Glomerular visceral epithelial cell (primary cell): ENCODE data around the gene IL17B.

ENCODE experiments used
- DNase-seq: peaks from one replicate; pipeline ENCODE4 v3.0.0-alpha.2; 2016; ENCODE audit errors: extremely low spot score

Gene IL17B

GRCh38 chr5:149379177-149379761 lies at the start of gene IL17B:
TSS of gene IL17B (minus strand) at chr5:149379292. CDS start at chr5:149379225, 67 bp downstream.
- DNase-seq: no peak

DNA sequence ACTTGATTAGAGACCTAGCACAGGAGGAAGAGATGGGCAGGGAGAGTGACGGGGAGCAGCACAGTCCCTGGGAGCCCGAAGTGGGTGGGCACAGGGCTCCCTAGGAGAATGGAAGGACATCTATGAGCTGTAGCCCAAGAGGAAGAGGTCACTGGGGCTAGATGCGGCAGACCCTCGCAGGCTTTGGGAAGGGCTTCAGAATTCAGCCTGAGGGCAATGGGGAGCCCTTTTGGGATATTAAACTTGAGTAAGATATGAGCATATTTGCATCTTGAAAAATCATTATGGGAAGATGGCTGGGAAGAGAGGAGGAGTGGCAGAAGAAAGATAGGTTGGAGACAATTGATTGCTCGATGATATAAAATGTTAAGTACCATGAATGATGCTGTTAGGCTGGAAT lies 48.9 kb upstream of the IL17B start:
- no peak for DNase-seq

- DNase-seq: no peak
These were observed 48.3 kb upstream of the IL17B start for GRCh38 chr5:149427374-149427773.

DNA sequence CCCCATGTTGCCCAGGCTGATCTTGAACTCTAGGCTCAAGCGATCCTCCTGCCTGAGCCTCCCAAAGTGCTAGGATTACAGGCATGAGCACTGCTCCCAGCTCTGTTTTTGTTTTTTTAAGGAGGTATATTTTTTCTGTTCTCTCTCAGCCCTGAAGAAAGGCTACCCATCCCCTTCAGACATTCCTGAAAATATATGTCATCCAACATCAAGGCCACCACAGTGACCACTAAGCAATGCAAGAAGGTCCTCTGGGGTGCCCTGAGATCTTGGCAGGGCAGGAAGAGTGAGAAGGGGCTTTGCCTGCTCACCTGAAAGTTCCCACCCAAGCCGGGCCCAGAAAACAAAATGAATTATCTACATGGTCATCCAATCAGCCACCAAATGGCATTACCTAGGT lies 47.8 kb upstream of the IL17B start:
- DNase-seq: peak; percentile 73

GRCh38 chr5:149425729-149426128 lies 46.6 kb upstream of the IL17B start:
- no peak for DNase-seq

DNA sequence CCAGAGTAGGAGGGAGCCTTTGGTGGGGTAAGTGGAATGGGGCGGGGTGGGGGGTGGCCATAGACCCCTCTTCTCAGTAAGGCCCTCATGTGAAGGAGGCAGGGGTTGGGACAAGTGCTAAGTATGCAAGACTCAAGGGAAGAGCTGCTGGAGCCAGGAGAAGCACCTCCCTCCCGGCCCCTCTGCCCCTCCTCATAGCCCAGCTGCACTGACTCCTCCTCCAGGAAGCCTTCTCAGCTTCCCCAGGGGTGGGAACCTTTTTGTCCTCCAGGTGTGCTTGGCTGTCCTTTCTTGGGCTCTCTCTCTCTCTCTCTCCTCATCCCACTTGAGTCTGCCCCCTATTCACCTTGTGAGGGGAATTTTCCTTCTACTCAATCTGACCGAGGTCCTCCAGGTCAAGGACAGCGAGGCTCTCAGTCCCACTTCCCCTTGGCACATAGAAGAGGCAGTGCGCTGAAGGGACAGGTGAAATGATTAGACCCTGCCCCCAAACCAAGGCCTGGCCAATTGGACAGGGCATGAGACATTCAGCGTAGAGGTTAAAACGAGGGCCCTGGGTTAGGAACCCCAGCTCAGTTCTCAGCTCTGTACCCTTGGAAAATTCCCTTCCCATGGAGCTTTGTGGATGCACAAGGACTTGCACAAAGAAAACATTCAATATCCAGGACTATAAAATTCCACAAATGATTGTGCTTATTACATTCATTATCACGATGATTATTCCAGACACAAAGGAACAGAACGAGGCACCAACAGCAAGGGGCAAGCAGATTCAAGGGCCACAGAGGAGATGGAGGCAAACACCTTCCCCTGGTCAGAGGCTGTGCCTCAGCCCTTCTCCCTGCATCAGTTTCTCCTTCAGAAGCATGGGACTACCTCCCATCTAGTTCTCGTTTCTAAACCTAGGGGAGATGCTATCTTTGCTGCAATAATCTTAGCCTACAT lies 45.6 kb upstream of the IL17B start:
- no peak for DNase-seq

- DNase-seq: peak; percentile 47
These were observed 44.7 kb upstream of the IL17B start for GRCh38 chr5:149423794-149424268.

DNA sequence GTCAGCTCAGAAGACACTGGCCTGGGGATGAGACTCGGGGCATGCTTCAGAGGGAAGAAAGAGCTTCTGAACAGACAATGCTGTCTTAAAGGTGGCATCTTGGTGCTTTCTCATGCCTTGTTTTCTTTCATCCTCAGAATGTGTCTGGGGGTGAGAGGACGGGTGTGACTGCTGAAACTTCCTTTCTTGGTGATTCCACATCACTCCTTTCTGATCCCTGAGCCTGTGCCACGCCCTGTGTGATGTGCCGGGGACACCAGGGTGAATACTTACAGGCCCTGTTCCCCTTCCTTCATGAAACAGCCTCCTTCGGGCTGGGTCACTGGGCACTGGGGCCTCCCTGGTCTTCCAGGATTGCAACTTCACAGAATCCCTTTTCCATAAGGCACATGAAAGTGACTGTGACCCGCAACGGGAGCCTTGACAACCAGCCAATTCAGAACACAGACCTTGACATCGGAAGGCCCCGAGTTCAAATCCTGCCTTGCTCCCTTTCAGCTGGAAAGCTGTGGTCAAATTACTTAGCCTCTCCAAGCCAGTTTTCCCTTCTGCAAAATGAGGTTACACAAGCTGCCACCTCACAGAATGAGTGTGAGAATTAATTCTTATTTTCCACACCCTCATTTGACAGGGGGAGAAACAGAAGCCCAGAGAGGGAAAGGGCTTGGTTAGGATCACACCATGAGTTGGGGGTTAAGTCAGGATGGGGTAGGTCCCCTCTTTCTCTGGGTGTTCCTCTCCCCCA lies 44.1 kb upstream of the IL17B start:
- DNase-seq: no peak

GRCh38 chr5:149422366-149423048 lies 43.4 kb upstream of the IL17B start:
- peak; percentile 19 for DNase-seq

DNA sequence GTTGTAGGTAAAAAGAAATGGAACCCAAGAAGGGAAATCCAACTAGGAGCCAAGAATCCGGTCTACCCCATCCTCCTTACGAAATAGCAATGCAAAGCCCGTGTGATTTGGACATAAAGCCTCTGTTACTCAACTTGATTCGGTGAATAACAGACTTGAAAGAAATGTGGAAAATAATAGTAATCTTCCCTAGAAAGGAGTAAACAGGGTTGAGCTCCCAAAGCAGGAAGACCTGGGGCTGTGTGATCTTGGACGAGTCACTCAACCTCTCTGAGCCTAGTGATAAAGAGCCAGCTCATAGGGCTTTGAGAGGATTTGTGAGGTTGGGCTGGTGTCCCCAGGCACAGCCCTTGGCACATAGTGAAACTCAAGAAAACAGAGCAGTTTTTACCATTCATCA lies 42.7 kb upstream of the IL17B start:
- DNase-seq: no peak

DNA sequence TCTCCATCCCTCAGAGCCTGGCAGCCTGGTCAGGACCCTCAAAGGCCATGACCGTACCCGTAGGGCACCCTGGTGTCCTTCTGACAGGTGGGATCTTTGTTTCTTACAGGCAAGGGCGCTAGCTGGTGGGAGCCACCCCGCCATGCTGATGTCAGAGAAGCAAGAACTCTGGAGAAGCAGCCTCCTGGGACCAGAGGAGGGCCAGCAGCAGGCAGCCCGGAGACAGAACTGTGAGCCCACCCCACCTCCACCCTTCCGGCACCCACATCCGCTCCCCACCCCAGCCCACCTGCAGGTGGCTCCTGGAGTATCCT lies 42.2 kb upstream of the IL17B start:
- no peak for DNase-seq

DNA sequence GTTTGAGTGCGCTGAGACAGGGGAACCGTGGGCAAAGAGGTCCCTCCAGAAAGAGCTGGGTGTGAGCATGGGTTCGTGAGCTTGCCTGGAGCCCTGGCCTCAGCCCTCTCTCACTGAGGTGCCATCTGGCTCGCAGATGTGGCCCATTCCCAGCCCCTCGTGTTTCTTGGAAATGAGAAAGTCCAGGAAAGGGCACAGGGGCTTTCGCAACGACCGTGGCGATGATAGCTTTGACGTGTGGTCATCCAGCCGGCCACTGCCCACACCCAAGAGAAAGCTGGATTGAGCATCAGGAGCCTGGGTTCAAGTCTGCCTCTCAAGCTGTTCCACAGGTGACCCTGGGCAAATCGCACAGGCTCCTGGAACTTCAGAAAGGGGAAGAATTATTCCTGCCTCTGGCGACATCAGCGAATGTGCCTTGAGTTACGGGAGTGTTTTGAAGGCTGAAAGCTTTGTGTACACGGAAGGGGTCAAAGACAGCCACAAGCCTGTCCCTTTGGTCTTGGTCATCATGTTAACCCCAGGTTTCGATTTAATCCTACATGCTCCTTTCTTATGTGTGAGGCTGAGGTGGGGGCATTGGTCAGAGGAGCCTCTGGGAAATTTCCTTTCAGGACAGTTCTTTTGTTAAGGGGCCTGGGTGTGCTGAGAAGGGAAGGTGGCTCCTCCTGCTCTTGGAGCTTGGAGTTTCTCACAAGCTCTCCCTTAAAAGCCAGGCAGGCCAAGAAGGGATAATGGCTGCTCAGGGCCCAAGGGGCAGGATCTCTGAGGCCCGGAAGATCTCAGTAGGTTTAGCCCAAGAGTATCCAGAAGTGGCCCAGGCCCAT lies 41.7 kb upstream of the IL17B start:
- no peak for DNase-seq

- DNase-seq: no peak
These were observed 40.9 kb upstream of the IL17B start for GRCh38 chr5:149419859-149420544.

DNA sequence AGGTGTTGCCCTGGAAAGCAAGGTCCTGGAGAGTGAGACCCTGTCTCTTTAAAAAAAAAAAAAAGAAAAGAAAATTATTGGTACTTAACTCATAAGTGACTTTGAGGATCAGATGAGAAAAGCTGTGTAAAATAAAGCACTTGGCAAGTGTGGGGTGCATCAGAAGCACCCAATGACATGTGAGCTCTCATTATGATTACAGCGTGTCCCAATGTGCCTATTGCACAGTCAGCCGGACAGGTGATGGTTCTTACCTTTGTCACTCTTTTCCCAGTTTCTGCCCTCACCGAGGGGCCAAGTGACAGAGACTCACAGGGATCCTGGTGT lies 40.4 kb upstream of the IL17B start:
- DNase-seq: no peak

- no peak for DNase-seq
These were observed 39.9 kb upstream of the IL17B start for GRCh38 chr5:149418910-149419531.

- no peak for DNase-seq
These were observed 38.7 kb upstream of the IL17B start for GRCh38 chr5:149417711-149418368.

DNA sequence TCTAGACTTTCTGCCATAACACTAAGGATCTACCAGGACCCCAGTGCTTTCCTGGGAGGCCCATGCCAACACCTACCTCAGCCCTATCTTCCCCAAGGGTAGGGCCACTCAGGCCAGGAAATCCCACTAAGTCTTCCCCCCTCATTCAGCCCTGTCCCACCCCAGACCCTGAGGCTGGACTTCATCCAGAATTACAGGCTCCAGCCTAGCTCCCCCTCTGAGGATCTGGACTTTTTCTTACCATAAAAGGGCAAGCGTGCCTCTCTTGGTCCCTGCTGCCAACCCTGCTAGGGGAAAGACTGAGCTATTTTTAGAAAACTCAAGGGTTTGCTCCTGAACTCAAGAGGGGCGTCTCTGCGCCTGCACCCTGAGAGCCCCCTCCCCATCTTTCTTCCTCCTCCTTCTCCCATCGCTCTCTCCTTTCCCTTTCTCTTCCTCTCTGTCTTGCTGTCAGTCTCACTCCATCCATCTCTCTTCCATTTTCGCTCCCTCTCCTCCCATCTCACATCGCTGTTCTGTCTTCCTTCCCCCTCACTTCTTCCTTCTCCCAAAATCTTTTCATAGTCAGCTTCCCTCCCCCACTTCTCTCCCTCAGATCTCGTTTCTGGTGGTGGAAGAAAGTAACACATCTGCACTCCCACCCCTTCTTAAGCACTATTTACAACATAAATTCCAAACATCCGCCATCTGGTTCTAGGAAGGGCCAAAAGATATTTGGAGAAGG lies 38.1 kb upstream of the IL17B start:
- DNase-seq: no peak

DNA sequence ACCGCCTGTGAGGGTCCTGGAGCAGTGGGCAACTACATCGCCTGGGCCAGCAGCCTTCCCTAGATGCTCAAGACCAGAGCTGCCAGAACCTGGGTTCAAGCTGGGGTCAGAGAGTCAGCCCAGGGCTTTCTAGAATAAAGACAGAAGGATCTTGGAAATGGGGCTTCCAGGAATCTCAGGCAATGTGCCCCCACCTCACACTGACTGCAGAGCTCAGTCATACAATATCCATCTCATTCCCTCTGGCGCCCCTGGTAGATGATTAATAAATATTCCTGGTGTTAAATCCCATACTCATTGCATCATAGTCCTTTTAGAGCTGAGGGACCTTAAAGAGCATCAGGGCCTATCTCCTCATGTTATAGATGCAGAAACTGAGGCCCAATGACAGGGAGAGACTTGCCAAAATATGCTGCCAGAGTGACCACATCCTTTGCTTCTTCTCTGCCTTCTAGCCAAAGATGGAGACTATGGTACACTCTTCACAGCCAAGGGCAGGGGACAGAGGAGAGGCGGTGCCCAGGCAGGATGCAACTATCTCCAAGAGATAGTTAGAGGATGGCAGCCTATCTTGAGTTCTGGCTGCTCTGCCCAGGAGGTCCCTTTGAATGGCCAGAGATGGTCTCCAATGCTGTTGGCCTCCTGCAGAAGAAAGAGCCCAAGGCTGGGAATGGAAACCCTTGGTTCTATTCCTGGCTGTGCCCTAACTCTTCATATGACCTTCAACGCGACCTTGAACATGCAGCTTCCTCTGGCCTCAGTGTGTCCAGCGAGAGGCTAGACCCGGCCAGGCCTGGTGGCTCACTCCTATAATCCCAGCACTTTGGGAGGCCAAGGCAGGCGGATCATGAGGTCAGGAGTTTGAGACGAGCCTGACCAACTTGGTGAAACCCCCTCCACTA lies 36.2 kb upstream of the IL17B start:
- peak; percentile 70 for DNase-seq
